RPMI7951 (cell line): ENCODE measurements around the gene SLC25A4. TPM values are rescaled to one million over a fixed set of nuclear protein-coding genes. Genes with fewer than 3 reads are reported as not detected.

ENCODE experiments used
- DNase-seq: peaks from one replicate; pipeline ENCODE4 v3.0.0-alpha.2; 2012; ENCODE audit warnings: low read depth
- total RNA-seq: library from RNA; depleted of rRNA; stranded (reverse); fragments of >200 nt; shearing (Covaris generic); gene quantifications from 2 replicates; pipeline ENCODE4 v1.2.3, GENCODE V29; 2014

SLC25A4 gene
- total RNA-seq, 1 experiment from 2014 or later = 9.0 TPM

DNA sequence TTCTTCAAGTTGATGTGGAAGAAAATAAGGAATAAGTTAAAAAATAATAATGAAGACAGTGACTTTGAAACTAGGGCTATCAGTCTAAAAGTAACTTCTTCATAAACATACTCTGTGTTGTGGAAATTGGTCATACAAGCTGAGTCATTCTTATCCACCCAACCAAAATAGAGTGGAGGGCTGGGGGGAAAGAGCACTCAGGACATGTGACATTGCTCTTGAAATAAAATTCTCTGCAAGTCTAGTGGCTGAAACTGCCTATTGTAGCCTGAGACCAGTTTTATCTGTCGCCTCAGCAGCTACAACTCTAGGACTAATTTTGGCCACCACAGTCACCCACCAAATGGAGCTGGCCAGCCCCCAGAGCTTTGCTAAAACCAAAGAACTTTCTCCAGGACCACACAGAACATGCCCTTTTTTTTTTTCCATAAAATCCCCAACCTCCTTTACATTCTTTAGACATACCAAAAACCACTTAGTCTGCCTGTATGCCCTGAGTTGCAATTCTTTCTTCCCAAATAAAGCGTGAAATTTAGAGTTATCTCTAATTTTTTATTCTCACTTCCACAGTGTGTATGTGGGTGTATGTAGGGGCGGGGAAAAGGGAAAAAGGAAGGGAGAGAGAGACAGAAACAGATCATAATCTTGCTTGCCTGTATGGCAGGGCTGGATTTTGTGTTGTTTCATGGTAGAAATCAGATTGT lies 23.0 kb upstream of the SLC25A4 start:
- peak; percentile 22 for DNase-seq

GRCh38 chr4:185120631-185120946 lies 22.5 kb upstream of the SLC25A4 start:
- no peak for DNase-seq

DNA sequence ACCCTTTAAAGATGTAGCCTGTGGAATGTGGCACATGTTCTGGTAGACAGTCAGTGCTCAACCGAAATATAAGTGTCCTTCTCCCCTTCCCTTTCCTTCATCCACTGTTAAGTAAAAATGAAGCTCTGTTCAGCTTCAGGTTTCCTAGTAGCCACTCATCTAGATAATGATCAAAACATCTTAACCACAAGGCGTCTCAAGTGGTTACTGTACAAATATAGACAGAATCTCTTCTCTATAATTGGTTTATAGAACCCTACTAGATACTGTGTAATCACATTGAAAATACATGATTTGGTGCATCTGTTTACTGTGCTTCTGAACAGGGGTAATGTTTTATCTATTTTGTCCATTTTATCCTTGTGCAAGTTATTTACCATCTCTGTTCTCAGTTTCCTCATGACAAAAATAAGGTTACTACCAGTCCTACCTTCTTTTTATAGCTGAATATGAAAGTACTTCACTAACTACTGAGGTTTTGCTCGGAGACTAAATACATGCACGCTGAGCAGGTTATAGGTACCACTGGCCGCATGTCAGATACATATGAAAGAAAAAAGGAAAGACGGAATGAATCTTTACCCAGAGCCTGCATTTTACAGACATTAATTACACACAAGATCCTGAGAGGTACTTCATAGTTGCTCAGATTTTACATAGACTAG lies 20.3 kb upstream of the SLC25A4 start:
- DNase-seq = peak; percentile 46

- no peak for DNase-seq
These were observed 19.1 kb upstream of the SLC25A4 start for GRCh38 chr4:185124006-185124405.

GRCh38 chr4:185127021-185127925 lies 15.8 kb upstream of the SLC25A4 start:
- DNase-seq = no peak

DNA sequence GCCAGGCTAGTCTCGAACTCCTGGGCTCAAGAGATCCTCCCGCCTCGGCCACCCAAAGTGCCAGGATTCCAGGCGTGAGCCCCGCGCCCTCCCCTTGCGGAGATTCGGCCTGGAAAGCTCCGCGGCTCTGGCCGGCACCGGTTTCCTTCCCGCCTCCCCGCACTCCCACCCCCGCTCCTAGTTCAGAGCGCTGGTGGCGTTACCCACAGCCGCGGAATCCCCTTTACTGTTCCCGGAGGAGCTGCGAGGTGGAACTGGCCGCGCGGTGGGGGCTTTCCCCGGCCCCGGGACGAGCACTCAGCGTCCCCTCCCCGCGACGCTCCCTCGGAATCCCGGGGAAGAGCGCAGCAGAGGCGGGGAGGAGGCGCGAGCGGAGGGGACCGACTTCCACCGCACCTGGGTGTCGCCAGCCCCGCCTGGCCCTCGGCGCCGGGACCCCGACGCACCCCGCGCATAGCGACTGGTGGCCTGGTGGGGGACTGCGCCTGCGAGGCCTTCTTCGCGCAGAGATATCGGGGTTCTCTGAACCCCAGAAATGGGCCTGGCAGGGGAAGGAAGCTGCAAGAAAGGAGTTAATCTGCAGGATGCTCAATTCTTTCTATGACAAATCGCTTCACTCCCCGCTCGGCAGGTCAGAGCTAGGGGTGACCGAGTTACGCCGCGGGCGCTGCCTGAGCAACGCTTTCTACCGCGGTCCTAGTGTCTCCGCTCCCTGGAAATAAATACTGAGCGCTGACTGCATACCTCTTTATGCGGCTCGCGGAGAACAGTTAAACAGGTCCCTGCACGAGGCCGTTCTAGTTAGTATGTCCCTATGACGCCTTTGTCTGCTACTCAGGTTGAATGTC lies 14.6 kb upstream of the SLC25A4 start:
- DNase-seq = peak; percentile 17

- peak; percentile 48 for DNase-seq
These were observed 8.7 kb upstream of the SLC25A4 start for GRCh38 chr4:185134307-185134869.

DNA sequence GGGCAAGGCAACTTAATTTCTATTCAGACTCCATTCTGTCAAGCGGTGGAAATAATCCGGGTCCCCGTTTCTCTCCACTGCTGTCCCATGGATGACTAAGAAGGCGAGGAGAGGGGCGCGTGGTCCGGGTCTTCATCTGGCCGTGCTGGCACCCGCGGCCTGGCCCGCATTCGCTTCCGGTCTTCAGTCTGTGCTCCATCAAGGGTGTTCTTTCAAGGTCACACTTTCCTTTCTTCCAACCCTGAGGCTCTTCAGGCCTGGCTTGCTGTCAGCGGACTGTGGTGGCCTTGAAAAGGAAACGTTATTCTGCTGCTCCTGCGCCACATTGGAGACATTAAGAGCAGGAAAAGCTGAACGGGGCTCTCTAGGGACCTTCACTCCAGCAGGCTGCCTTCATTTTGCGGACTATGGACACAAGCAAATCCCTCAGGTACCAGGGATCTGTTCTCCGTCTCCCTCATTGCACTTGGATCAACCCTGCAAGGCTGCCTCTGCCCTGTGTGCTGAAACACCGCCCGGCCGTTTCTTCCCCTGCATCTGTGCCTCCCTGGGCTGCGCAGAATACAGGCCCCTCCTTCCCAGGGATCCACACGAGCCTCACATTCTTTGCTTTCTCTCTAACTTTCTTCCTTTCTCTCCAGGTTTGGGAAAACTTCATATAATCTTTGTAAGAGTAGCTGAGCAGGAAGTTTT lies 5.7 kb upstream of the SLC25A4 start:
- peak; percentile 45 for DNase-seq

DNA sequence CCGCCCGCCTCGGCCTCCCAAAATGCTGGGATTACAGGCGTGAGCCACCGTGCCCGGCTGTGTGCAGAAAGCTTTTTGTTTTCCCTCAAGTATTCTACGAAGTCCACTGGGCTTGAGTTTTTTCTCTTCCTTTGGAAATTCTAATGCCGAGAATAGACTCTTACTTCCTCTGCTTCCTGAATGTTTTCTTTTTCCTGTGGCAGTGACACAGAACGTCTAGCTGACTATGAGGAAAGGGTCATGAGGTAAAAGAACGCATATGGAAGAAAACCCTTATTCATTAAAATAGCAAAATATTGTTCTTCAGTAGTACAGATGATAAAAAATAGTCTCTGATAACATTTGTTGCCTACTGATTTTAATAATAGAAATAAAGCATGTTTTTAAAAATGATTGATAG lies 4.9 kb upstream of the SLC25A4 start:
- DNase-seq = no peak

DNA sequence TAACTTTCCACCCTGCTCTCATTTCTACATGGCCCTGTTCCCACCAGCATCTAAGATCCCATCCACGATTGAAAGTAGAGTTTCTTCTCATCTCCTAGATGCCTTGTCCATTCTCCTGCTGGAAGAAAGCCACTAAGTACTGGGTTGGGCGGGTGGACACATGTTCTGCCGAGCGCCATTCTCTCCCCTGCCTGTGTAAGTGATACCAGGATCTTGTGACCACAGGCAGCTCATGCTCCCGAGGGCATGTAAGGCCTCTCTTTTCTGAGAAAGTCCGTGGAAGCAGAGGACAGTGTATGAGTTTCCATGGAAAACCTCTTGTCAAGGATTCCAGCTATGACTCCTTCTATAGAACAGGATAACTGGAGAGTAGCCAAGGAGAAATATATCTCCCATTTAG lies 3.3 kb upstream of the SLC25A4 start:
- peak; percentile 61 for DNase-seq

DNA sequence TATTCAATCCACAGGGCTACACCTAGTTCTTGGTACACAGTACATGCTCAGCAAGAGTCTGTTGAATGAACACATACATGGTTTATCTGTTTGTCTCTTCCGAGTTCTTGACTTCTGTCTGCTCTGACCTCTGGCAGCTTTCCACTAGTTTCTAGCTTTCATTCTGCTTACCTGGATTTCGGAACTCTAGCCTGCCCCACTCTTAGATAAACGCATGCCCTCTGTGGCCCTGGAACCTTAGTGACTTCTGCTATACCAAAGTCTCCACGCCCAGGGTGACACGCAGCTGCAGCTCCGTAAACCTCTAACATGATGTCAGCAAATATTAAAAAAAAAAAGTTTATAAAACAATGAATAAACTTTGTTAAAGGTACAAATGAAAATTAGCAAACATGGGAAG lies 1.3 kb upstream of the SLC25A4 start:
- DNase-seq = no peak

DNA sequence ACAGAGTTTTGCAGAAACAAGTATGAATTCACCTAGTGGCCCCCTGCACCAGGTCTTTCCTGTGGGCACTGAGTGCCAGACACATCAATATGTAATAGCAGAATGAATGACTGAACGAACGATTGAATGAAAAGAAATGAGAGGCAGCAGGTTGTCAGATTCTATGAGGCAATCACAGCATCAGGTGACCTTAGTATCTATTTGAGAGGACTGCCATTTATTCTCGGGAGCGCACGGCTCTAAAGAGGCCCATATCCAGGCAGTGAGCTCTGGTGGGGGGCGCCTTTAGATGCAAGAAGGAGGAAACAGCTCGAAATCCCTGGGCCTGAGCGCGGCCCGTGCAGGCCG lies 528 bp upstream of the SLC25A4 start:
- no peak for DNase-seq

GRCh38 chr4:185143601-185143969 lies 519 bp downstream of the SLC25A4 start:
- DNase-seq = peak; percentile 54

DNA sequence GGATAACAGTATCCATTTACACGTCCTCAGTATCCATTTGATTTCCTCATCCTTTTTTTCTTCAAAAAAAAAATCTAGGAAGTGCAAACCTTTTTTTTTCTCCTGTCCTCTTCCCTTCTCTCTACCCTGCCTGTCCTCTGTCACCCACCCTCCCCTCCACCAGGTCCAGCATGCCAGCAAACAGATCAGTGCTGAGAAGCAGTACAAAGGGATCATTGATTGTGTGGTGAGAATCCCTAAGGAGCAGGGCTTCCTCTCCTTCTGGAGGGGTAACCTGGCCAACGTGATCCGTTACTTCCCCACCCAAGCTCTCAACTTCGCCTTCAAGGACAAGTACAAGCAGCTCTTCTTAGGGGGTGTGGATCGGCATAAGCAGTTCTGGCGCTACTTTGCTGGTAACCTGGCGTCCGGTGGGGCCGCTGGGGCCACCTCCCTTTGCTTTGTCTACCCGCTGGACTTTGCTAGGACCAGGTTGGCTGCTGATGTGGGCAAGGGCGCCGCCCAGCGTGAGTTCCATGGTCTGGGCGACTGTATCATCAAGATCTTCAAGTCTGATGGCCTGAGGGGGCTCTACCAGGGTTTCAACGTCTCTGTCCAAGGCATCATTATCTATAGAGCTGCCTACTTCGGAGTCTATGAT lies 1.7 kb downstream of the SLC25A4 start:
- no peak for DNase-seq

- no peak for DNase-seq
These were observed 2.5 kb downstream of the SLC25A4 start for GRCh38 chr4:185145572-185145971.

DNA sequence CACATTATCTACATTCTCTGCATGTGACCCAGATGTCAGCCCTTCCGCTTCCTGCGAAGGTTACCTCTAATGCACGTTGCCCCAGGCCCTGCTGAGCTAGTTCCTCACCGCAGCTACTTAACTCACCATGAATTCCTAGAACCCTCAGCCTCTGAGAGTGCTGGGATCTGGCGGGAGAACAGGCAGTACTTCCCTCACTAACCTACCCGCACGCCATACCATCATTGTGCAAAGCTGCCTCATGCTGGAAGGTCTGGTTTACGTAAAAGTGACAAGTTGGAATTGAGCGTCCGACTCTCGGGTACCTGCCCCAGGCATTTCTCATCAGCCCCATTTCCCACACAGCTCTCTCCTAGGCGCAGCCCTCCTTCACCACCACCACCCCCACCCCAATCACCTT lies 6.3 kb downstream of the SLC25A4 start:
- DNase-seq = no peak

GRCh38 chr4:185151296-185151695 lies 8.2 kb downstream of the SLC25A4 start:
- no peak for DNase-seq

DNA sequence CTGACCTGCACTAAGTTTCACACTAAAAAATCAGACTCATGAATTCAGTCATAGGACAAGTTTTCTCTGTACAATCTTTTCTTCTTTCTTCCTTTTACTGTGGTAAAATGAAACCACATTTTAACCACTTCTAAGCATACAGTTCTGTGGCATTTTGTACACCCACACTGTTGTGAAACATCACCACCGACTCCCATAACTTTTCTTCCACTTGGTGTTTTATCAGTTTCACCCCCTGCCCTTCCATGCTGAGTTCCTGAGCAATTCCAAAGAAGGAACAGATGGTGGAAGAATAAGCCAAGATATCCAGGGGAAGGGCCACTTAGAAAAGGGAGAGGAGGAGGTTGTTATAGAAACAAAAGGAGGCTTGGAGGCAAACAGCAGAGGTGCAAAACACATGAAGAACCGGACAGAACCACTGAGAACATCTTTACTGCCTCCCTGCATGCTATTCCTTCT lies 22.6 kb downstream of the SLC25A4 start:
- peak; percentile 80 for DNase-seq

DNA sequence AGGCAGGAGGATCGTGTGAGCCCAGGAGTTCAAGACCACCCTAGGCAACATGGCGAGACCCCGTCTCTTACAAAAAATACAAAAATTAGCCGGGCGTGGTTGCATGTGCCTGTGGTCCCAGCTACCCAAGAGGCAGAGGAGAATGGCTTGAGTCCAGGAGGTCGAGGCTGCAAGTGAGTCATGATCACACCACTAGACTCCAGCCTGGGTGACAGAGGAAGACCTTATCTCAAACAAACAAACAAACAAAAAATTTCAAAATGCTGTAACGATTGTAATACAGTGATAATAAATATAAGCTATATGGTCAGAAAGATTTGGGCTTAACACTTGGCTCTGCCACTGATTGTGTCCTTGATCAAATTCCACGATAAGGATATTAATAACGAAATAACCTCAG lies 24.2 kb downstream of the SLC25A4 start:
- peak; percentile 16 for DNase-seq

- DNase-seq = no peak
These were observed 28.5 kb downstream of the SLC25A4 start for GRCh38 chr4:185171373-185172071.
